IMR-90 (cell line): ENCODE measurements around the gene BMPER. TPM values are rescaled to one million over a fixed set of nuclear protein-coding genes. Genes with fewer than 3 reads are reported as not detected.

Source experiments
- ATAC-seq: fragments of 200-7000 bp; cut with Tn5 transposase; 2 replicates; pipeline ENCODE4 v1.9.1; 2020; ENCODE audit warnings: low read depth, mild to moderate bottlenecking, moderate library complexity
- BruUV-seq: library from RNA; stranded (reverse); fragments of 400-500 nt; replicated peaks from 2 replicates; lab custom pipeline; 2021; lab: Mats Ljungman, UMichigan
- CTCF ChIA-PET: fragments of 300-600 bp; formaldehyde crosslinking; extraction: SDS; loops from one replicate; lab custom pipeline; 2021; ENCODE audit warnings: antibody characterized with exemption; lab: Yijun Ruan, JAX
- POLR2A ChIA-PET: fragments of 300-600 bp; sonication (Branson Sonifier 250); formaldehyde crosslinking; loops from one replicate; lab custom pipeline; 2022; ENCODE audit warnings: antibody characterized with exemption; ENCODE audit not compliant: unreplicated experiment; lab: Charles Lee
- DNase-seq: peaks from one replicate; pipeline ENCODE4 v3.0.0; 2013
- H2AFZ ChIP-seq: replicated peaks from 2 replicates; pipeline ENCODE3; 2013; ENCODE audit warnings: low read length, mild to moderate bottlenecking; ENCODE audit not compliant: poor library complexity
- H2AK5ac ChIP-seq: 2 replicates; pipeline ENCODE4 v1.6.1; 2013; ENCODE audit warnings: low read depth, low read length, inconsistent platforms
- H2AK9ac ChIP-seq: replicated peaks from 2 replicates; pipeline ENCODE3; 2013; ENCODE audit warnings: mild to moderate bottlenecking, low read depth, low read length, moderate library complexity; ENCODE audit not compliant: poor library complexity
- H2BK120ac ChIP-seq: 2 replicates; pipeline ENCODE4 v1.6.1; 2013; ENCODE audit warnings: low read depth, low read length, inconsistent platforms
- H2BK15ac ChIP-seq: 3 replicates; pipeline ENCODE4 v1.6.1; 2013; ENCODE audit warnings: low read depth, low read length, inconsistent platforms
- H2BK20ac ChIP-seq: 2 replicates; pipeline ENCODE4 v1.6.1; 2013; ENCODE audit warnings: low read depth, mild to moderate bottlenecking, inconsistent platforms, low read length, moderate library complexity
- H2BK5ac ChIP-seq: 2 replicates; pipeline ENCODE4 v1.6.1; 2013; ENCODE audit warnings: mild to moderate bottlenecking, low read depth, low read length, inconsistent platforms; ENCODE audit not compliant: poor library complexity, severe bottlenecking
- H3K14ac ChIP-seq: replicated peaks from 2 replicates; pipeline ENCODE4 v1.6.1; 2013; ENCODE audit warnings: low read depth, low read length, inconsistent platforms
- H3K18ac ChIP-seq: 2 replicates; pipeline ENCODE4 v1.6.1; 2013; ENCODE audit warnings: low read depth, low read length, control low read depth
- H3K23ac ChIP-seq: 2 replicates; pipeline ENCODE4 v1.6.1; 2013; ENCODE audit warnings: low read depth, low read length, inconsistent platforms
- H3K27ac ChIP-seq: 2 replicates; pipeline ENCODE4 v1.5.1; 2013; ENCODE audit warnings: mild to moderate bottlenecking, control low read depth, low read length; ENCODE audit not compliant: insufficient read depth
- H3K27me3 ChIP-seq: 2 replicates; pipeline ENCODE4 v1.6.1; 2013; ENCODE audit warnings: low read length; ENCODE audit not compliant: control insufficient read depth, insufficient read depth
- H3K36me3 ChIP-seq: 2 replicates; pipeline ENCODE4 v1.6.1; 2013; ENCODE audit warnings: low read length, mixed read lengths; ENCODE audit not compliant: control insufficient read depth, insufficient read depth
- H3K4ac ChIP-seq: 2 replicates; pipeline ENCODE4 v1.6.1; 2013; ENCODE audit warnings: low read depth, low read length, inconsistent platforms
- H3K4me1 ChIP-seq: 2 replicates; pipeline ENCODE4 v1.6.1; 2013; ENCODE audit warnings: low read length, mixed read lengths; ENCODE audit not compliant: control insufficient read depth, insufficient read depth
- H3K4me2 ChIP-seq: 2 replicates; pipeline ENCODE4 v1.6.1; 2013; ENCODE audit warnings: low read depth, mild to moderate bottlenecking, control low read depth, low read length, moderate library complexity
- H3K4me3 ChIP-seq: 2 replicates; pipeline ENCODE4 v1.5.1; 2013; ENCODE audit warnings: low read depth, mild to moderate bottlenecking, control low read depth, low read length, moderate library complexity; ENCODE audit not compliant: insufficient read depth
- H3K56ac ChIP-seq: 2 replicates; pipeline ENCODE4 v1.6.1; 2013; ENCODE audit warnings: low read length, inconsistent platforms; ENCODE audit not compliant: insufficient read depth; ENCODE audit errors: extremely low read depth
- H3K79me1 ChIP-seq, 2 experiments: 2 replicates each; pipeline ENCODE4 v1.6.1; 2013; ENCODE audit warnings: low read length in 2 of 2, inconsistent platforms in 1 of 2, low read depth in 1 of 2
- H3K9ac ChIP-seq: 2 replicates; pipeline ENCODE4 v1.6.1; 2013; ENCODE audit warnings: low read depth, low read length, control low read depth
- H3K9me1 ChIP-seq: 2 replicates; pipeline ENCODE4 v1.6.1; 2013; ENCODE audit warnings: low read length, inconsistent platforms; ENCODE audit not compliant: insufficient read depth
- H3K9me3 ChIP-seq: 2 replicates; pipeline ENCODE4 v1.6.1; 2013; ENCODE audit warnings: low read length; ENCODE audit not compliant: control insufficient read depth, insufficient read depth
- H4K20me1 ChIP-seq: 2 replicates; pipeline ENCODE4 v1.6.1; 2013; ENCODE audit warnings: low read length, inconsistent platforms; ENCODE audit not compliant: insufficient read depth
- H4K5ac ChIP-seq: 2 replicates; pipeline ENCODE4 v1.6.1; 2013; ENCODE audit warnings: mild to moderate bottlenecking, low read depth, low read length, control low read depth
- H4K8ac ChIP-seq, 2 experiments: 2 replicates each; pipeline ENCODE4 v1.6.1; 2013; ENCODE audit warnings: low read depth in 2 of 2, low read length in 2 of 2, control low read depth in 1 of 2, inconsistent platforms in 1 of 2
- H4K91ac ChIP-seq: 2 replicates; pipeline ENCODE4 v1.6.1; 2013; ENCODE audit warnings: low read depth, low read length, inconsistent platforms; ENCODE audit not compliant: insufficient read depth
- BHLHE40 ChIP-seq: fragments of 150-350 bp; IDR thresholded peaks from 2 replicates; pipeline ENCODE4 v1.6.1; 2016; ENCODE audit warnings: mild to moderate bottlenecking, low read depth, low read length
- CEBPB ChIP-seq: IDR thresholded peaks from 2 replicates; pipeline ENCODE4 v1.6.1; 2012; ENCODE audit warnings: low read depth, low read length, improper control_type of control experiment
- CHD1 ChIP-seq: IDR thresholded peaks from 2 replicates; pipeline ENCODE4 v1.6.1; 2012; ENCODE audit warnings: low read depth, low read length, improper control_type of control experiment
- FOS ChIP-seq: fragments of 150-350 bp; IDR thresholded peaks from 2 replicates; pipeline ENCODE4 v1.6.1; 2016; ENCODE audit warnings: low read depth, low read length
- MAFK ChIP-seq: IDR thresholded peaks from 2 replicates; pipeline ENCODE4 v1.6.1; 2012; ENCODE audit warnings: low read depth, low read length, improper control_type of control experiment
- MAZ ChIP-seq: IDR thresholded peaks from 2 replicates; pipeline ENCODE4 v1.6.1; 2012; ENCODE audit warnings: low read depth, mild to moderate bottlenecking, low read length, improper control_type of control experiment, moderate library complexity, borderline replicate concordance
- MXI1 ChIP-seq: IDR thresholded peaks from 2 replicates; pipeline ENCODE4 v1.6.1; 2012; ENCODE audit warnings: low read depth, mild to moderate bottlenecking, low read length, moderate library complexity, borderline replicate concordance
- NFE2L2 ChIP-seq: fragments of 150-350 bp; IDR thresholded peaks from 2 replicates; pipeline ENCODE4 v1.6.1; 2016; ENCODE audit warnings: low read depth, mild to moderate bottlenecking, low read length
- POLR2A ChIP-seq: IDR thresholded peaks from 2 replicates; pipeline ENCODE4 v1.6.1; 2012; ENCODE audit warnings: mild to moderate bottlenecking, low read depth, low read length
- RAD21 ChIP-seq: IDR thresholded peaks from 2 replicates; pipeline ENCODE4 v1.6.1; 2012; ENCODE audit warnings: low read length, improper control_type of control experiment
- RCOR1 ChIP-seq: IDR thresholded peaks from 2 replicates; pipeline ENCODE4 v1.6.1; 2012; ENCODE audit warnings: mild to moderate bottlenecking, low read length, improper control_type of control experiment; ENCODE audit not compliant: insufficient replicate concordance
- RFX5 ChIP-seq: IDR thresholded peaks from 2 replicates; pipeline ENCODE4 v1.8.0; 2012; ENCODE audit warnings: low read depth, mild to moderate bottlenecking, low read length, moderate library complexity
- SMC3 ChIP-seq: fragments of 150-350 bp; IDR thresholded peaks from 2 replicates; pipeline ENCODE4 v1.6.1; 2016; ENCODE audit warnings: low read depth, mild to moderate bottlenecking, antibody characterized with exemption, low read length, moderate library complexity
- whole genome bisulfite sequencing, 2 experiments: methylation state at CpG; one replicate each; pipeline versions ENCODE4 v1.1.5 to v1.1.7; 2013; ENCODE audit warnings: missing lambda C conversion rate in 2 of 2; ENCODE audit not compliant: insufficient read length in 1 of 2; ENCODE audit errors: extremely low coverage in 2 of 2; 5-methylcytosine and 5-hydroxymethylcytosine counted together
- dilution Hi-C: fragments of 300-500 bp; cut with HindIII; formaldehyde crosslinking; loops from one replicate; pipeline ENCODE4 v1.14.3; 2018; ENCODE audit warnings: low sequenced_read_pairs; ENCODE audit not compliant: unreplicated experiment
- in situ Hi-C: fragments of 300-500 bp; cut with MboI; formaldehyde crosslinking; loops from 3 replicates; pipeline ENCODE4 v1.14.3; 2019; ENCODE audit warnings: low sequenced_read_pairs, inconsistent platforms, mixed read lengths
- intact Hi-C: fragments of 100-400 bp; cut with micrococcal nuclease; formaldehyde crosslinking; loops from 2 replicates; pipeline ENCODE4 v1.10.0; 2022
- polyA plus RNA-seq, 3 experiments: library from polyadenylated mRNA; depleted of rRNA; stranded (reverse); fragments of >200 nt; gene quantifications; 2 replicates each; pipeline ENCODE4 v1.2.3, GENCODE V29; 2012; ENCODE audit warnings: low replicate concordance in 1 of 3
- total RNA-seq: library from RNA; depleted of rRNA; stranded (reverse); fragments of >200 nt; gene quantifications from 2 replicates; pipeline ENCODE4 v1.2.3, GENCODE V29; 2012
- TF ChIP-seq, protein P1 (sequence below): fragments of 150-350 bp; IDR thresholded peaks from 2 replicates; pipeline ENCODE4 v1.6.1; 2016; ENCODE audit warnings: low read depth, mild to moderate bottlenecking, low read length, moderate library complexity, borderline replicate concordance
- TF ChIP-seq, protein P2 (sequence below): fragments of 150-350 bp; IDR thresholded peaks from 2 replicates; pipeline ENCODE4 v1.6.1; 2017; ENCODE audit warnings: mild to moderate bottlenecking, antibody characterized with exemption, low read length, low read depth
- TF ChIP-seq, protein P3 (sequence below): conservative IDR thresholded peaks from 2 replicates; pipeline ENCODE4 v1.5.1; 2012; ENCODE audit warnings: mild to moderate bottlenecking, low read depth, low read length, improper control_type of control experiment

Gene BMPER
- total and polyA plus RNA-seq, 2 of the 4 experiments (the other 2 are of a cell fraction): 6.2 to 7.9 TPM

DNA sequence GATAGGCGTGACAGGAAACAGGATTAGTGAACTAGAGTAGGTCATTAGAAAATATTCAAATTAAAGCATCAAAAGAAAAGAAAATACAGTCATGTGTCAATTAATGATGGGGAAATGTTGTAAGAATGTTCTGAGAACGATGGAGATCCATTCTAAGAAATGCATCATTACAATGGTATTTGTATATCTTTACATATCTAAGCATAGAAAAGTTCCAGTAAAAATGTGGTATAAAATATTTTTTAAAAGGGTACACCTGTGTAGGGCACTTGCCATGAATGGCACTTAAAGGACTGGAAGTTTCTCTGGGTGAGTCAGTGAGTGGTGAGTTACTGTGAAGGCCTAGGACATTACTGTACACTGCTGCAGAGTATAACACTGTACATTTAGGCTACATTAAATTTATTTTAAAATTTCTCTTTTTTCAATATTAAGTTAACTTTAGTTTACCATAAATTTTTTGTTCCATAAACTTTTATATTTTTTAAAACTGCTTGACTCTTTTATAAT, 282.5 kb downstream of the BMPER start:
- Histone ChIP-seq H2BK5ac (no peak overlapping the region), H3K4me2 (no peak overlapping the region), H3K4me1 (peaks cover 3% of the 10 kb centered on the region; the same call in 1 of the 2 replicates), H3K14ac (no peak overlapping the region), H4K20me1 (no peaks in the 10 kb centered on the region), H3K27ac (no peak overlapping the region), H4K91ac (no peak overlapping the region), H2BK20ac (no peak overlapping the region), H2AK9ac (no peak overlapping the region), H3K4me3 (no peak overlapping the region), H3K18ac (no peak overlapping the region), H3K27me3 (no peaks in the 10 kb centered on the region; the same call in 1 of the 2 replicates), H3K23ac (no peak overlapping the region), H2BK120ac (no peak overlapping the region), H3K36me3 (no peaks in the 10 kb centered on the region), H3K79me1 (no peaks in the 10 kb centered on the region), H3K4ac (no peak overlapping the region), H4K8ac (no peak overlapping the region), H3K9me3 (no peaks in the 10 kb centered on the region), H3K9me1 (no peaks in the 10 kb centered on the region; the same call in 1 of the 2 replicates), H4K5ac (no peak overlapping the region), H2BK15ac (no peak overlapping the region), H2AFZ (no peak overlapping the region), H2AK5ac (no peak overlapping the region), H3K9ac (no peak overlapping the region), H3K56ac (no peak overlapping the region)
- no peak for TF ChIP-seq CHD1
- TF ChIP-seq FOS: no peak
- TF ChIP-seq MAZ: no peak
- TF ChIP-seq MXI1: no peak
- no peak for TF ChIP-seq BHLHE40
- no peak for TF ChIP-seq POLR2A
- no peak for TF ChIP-seq RAD21
- no peak for TF ChIP-seq MAFK
- TF ChIP-seq NFE2L2: no peak
- TF ChIP-seq CEBPB: no peak
- TF ChIP-seq, protein P1, sequence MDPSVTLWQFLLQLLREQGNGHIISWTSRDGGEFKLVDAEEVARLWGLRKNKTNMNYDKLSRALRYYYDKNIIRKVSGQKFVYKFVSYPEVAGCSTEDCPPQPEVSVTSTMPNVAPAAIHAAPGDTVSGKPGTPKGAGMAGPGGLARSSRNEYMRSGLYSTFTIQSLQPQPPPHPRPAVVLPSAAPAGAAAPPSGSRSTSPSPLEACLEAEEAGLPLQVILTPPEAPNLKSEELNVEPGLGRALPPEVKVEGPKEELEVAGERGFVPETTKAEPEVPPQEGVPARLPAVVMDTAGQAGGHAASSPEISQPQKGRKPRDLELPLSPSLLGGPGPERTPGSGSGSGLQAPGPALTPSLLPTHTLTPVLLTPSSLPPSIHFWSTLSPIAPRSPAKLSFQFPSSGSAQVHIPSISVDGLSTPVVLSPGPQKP: no peak
- TF ChIP-seq RFX5: no peak
- TF ChIP-seq, protein P2, sequence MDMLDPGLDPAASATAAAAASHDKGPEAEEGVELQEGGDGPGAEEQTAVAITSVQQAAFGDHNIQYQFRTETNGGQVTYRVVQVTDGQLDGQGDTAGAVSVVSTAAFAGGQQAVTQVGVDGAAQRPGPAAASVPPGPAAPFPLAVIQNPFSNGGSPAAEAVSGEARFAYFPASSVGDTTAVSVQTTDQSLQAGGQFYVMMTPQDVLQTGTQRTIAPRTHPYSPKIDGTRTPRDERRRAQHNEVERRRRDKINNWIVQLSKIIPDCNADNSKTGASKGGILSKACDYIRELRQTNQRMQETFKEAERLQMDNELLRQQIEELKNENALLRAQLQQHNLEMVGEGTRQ: no peak
- TF ChIP-seq RCOR1: no peak
- TF ChIP-seq, protein P3, sequence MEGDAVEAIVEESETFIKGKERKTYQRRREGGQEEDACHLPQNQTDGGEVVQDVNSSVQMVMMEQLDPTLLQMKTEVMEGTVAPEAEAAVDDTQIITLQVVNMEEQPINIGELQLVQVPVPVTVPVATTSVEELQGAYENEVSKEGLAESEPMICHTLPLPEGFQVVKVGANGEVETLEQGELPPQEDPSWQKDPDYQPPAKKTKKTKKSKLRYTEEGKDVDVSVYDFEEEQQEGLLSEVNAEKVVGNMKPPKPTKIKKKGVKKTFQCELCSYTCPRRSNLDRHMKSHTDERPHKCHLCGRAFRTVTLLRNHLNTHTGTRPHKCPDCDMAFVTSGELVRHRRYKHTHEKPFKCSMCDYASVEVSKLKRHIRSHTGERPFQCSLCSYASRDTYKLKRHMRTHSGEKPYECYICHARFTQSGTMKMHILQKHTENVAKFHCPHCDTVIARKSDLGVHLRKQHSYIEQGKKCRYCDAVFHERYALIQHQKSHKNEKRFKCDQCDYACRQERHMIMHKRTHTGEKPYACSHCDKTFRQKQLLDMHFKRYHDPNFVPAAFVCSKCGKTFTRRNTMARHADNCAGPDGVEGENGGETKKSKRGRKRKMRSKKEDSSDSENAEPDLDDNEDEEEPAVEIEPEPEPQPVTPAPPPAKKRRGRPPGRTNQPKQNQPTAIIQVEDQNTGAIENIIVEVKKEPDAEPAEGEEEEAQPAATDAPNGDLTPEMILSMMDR: no peak
- no peak for TF ChIP-seq SMC3
- ATAC-seq (peak; percentile 78), DNase-seq (peak; percentile 44)
- dilution Hi-C loops: no loop called here
- ChIA-PET CTCF (no interaction called here), POLR2A (no interaction called here)
- in situ Hi-C loops: no loop called here
- intact Hi-C loops: no loop called here
- no CpG with 5 or more reads among the region's 2 CpGs for WGBS, 2 experiments
- BruUV-seq: no TSS peak
